ENCODE results near the gene OS9.
A peak's percentile ranks its signal among the peaks of the same experiment; 100 is the strongest.

The OS9 gene

GRCh38 chr12:57750561-57751431, 56.9 kb downstream of the OS9 start:
- no peak for DNase-seq (ENCODE audit: low spot score)

- no peak for DNase-seq (ENCODE audit: low spot score)
Observed at GRCh38 chr12:57751432-57751787, 57.5 kb downstream of the OS9 start.

DNA sequence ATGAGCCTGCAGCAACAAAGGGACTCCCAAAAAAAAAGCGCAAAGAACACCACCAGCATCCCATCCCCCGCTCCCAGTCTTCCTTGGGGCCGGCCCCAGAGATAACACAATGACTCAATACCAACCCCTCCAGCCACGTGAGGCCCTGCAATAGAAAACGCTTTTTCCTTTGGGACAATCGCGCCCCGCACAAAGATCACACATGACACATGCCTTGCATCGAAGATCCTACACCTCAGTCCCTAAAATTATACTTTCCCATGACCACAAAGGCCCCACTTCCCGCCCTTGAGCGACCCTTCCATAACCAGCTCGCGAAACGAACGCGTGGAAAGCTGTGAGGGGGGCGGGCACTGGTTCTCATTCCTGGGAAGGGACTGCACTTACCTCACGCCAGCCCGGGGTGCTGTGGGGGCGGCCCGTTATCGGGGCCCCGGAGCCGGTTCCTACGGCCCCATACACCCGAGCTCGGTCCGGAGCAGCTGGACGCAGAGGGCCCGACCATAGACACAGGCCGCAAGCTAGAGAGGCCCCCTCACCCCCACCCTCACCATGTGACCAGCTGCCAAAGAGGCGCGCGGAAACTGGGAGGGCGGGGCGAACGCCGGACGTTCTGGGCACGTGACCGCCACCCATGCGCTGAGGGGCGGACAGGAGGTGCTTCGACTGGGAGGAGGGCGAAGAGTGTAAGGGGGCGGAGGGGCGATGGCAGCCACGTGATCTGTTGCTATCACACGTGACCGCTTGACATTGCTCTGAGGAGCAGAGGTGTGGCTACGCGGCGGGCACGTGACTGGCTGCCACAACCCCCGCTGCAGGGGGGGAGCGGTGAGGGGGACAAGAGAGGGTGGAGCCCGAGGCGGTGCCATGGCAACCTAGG, 58.1 kb downstream of the OS9 start, which contains the start of gene CDK4:
Gene CDK4, minus strand, starts transcription at position 523 of the 880 bp plus-strand sequence. CDS start 593 bp downstream, outside the sequence.
- DNase-seq (ENCODE audit: low spot score) = peak; percentile 100

GRCh38 chr12:57752668-57753000, 58.7 kb downstream of the OS9 start:
- no peak for DNase-seq (ENCODE audit: low spot score)

- no peak for DNase-seq (ENCODE audit: low spot score)
Observed at GRCh38 chr12:57753756-57754337, 59.9 kb downstream of the OS9 start.

DNA sequence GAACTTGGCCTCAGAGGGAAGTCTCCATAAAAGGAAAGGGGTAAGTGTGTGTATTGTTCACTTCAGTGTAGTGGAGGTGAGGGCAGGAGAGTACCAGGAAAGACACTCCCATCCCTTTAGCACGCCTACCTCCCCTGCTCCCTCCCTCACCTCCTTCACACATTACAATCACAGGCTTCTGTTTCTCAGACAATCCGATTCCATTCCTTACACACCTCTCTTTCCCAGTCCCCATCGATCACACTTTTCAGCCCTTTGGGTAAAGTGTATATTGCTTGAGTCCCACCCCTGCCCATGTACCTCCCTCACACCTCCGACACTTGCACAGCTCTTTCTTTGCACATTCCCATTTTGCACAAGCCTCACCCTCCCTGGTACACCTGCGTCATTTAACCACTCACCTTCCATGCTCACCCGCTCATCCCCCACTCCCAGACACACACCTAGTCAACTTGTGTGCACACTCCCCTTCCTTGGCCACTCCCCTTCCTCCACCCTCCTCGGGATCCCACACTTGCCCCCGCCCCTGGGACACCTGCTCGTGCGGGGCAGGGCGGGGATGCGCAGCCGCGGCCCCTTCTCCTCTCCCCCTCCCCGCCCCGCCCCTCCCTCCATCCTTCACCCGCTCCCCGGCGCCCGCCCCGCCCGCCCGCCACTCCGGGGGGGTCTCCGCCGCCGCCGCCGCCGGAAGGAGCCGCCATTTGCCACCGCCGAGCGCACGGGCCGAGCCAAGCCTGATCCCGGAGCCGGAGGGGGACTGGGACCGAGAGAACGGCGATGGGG, 60.7 kb downstream of the OS9 start, which contains the start of gene MARCHF9:
Gene MARCHF9, plus strand, starts transcription at position 693 of the 783 bp plus-strand sequence. CDS start 426 bp downstream, outside the sequence.
- peak; percentile 81 for DNase-seq (ENCODE audit: low spot score)

GRCh38 chr12:57755194-57755453, 61.2 kb downstream of the OS9 start:
- DNase-seq (ENCODE audit: low spot score) = no peak

DNA sequence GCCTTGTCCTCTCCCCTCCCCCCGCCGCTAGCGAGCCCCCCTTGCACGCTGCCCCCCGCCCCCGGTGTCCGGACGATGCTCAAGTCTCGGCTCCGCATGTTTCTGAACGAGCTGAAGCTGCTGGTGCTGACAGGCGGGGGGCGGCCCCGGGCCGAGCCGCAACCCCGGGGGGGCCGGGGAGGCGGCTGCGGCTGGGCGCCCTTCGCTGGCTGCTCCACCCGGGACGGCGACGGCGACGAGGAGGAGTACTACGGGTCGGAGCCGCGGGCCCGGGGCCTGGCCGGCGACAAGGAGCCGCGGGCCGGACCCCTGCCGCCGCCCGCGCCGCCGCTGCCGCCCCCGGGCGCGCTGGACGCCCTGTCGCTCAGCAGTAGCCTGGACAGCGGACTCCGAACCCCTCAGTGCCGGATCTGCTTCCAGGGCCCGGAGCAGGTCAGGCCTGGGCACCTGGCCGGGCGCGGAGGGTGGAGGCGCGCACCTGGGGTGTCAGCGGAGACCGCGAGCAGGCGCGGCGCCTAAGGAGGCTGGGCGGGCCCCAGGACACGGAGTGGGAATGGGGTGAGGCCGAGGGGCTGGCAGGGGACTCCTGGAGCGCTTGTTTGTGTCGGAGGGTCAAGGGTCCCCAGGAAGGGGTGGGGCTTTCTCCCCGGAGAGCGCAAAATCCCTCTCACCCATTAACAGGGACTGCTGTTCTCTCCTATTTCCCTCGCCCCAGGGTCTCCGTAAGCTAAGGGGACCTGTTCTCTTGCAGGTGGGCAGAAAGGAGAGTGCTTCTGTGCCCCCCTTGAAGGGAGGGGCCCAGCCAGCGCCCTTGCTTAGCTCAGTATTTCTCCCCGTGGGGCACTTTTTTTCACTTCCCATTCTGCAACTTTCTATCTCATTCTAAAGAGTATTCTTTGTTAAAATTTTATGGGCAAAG, 61.8 kb downstream of the OS9 start:
- DNase-seq (ENCODE audit: low spot score) = no peak

DNA sequence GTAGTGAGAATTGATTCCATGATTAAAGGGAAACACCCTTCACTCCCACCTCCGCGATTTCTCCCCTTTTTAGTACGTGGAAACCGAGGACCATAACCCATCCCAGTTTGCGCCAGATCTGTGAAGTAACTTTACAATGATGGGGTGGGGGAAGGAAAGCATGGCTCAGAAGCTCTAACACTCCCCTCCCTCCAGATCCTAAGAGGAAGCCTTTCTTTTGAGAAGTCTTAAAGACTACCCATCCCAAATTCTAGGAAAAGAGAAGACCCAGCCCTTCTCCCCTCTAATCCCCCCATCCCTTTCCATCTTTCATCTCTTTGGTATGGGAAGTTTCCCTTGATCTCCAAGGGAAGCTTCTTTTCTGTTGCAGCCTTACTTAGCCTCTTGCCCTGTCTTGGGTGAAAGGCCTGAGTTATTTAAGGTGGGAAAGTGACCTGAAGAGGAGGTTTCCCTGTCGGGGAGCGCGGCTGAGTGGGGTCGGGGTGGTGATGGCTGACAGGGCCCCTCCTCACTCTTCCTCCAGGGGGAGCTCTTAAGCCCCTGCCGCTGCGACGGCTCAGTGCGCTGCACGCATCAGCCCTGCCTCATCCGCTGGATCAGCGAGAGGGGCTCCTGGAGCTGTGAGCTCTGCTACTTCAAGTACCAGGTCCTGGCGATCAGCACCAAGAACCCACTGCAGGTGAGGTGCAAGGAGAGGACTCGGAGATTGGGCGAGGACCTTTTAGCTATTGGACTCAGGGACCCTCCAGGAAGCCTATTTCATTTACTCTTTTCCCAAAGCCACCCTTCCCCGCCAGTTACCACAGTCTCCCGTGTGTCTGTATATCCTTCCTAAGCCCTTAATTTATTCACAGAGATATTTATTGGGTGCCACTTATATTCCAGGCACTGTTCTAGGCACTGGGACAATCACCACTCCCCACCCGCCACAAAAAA, 62.7 kb downstream of the OS9 start:
- peak; percentile 72 for DNase-seq (ENCODE audit: low spot score)

GRCh38 chr12:57757771-57758170, 63.8 kb downstream of the OS9 start:
- DNase-seq (ENCODE audit: low spot score) = no peak

GRCh38 chr12:57758552-57759359, 64.8 kb downstream of the OS9 start:
- DNase-seq (ENCODE audit: low spot score) = no peak

DNA sequence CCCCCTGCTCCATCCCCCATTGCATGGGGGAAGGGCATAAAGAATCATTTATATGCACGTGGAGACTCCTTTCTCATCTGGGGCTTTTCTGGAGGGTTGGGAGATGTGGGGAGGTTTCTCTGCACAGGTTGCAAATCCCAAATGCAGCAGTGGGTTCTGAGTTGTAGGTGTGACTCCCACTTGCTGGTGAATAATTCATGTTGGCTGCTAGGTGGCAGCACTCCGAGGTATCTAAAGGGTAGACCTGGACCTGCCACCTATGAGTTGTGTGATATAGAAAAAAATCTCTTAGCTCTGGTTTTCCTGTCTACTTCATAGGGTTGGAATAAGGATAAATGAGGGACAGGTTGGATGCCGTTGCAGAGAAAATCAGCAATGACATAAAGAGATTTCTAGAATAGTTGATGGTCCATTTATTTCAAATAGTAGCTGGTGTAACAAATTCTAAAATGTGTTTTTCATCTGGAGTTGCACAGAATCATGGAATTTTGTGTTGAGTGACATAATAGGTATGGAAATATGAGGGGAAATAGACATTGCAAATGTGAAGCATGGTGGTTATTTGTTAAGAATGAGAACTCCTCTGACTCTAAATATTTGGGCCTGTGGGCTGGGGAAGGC, 65.5 kb downstream of the OS9 start:
- DNase-seq (ENCODE audit: low spot score) = no peak

DNA sequence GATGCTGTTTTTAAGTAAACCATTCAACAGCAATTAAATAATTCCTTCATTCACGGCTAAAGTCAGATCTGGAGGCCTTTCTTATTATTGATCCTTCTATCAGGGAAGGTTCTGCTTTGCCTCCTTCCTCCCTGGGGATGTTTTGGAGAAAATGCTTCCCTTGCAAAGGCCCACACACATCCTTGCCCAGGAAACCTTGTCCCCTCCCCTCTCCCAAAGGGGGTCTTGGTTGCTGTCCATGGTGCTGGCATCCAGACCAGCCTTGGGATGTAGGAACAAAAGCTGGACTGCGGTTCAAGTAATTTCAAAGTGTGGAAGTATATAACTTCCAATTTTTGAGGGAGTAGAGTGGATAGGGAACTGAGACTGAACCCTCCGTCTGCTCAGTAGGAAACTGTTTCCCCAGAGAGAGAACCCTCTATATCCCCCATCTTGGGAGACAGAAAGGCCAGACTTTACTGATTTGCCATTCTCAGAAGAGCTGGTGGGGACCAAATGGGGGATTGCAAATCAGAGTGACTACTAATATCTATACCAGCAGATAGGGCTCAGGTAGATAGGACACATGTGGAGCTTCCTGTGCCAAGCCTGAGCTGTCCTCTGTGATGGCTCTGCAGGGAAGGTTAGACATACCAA, 66.5 kb downstream of the OS9 start:
- no peak for DNase-seq (ENCODE audit: low spot score)

GRCh38 chr12:57761391-57761998, 67.6 kb downstream of the OS9 start:
- no peak for DNase-seq (ENCODE audit: low spot score)

GRCh38 chr12:57762463-57762862, 68.5 kb downstream of the OS9 start:
- DNase-seq (ENCODE audit: low spot score) = no peak

- no peak for DNase-seq (ENCODE audit: low spot score)
Observed at GRCh38 chr12:57763881-57764661, 70.1 kb downstream of the OS9 start.

Data from SK-N-DZ (cell line).